ENCODE measurements around the gene BAAT. TPM values are rescaled to one million over a fixed set of nuclear protein-coding genes. Genes with fewer than 3 reads are reported as not detected.

Gene BAAT
- total and polyA plus RNA-seq, 2 of the 4 experiments (the other 2 are of a cell fraction) = not detected

DNA sequence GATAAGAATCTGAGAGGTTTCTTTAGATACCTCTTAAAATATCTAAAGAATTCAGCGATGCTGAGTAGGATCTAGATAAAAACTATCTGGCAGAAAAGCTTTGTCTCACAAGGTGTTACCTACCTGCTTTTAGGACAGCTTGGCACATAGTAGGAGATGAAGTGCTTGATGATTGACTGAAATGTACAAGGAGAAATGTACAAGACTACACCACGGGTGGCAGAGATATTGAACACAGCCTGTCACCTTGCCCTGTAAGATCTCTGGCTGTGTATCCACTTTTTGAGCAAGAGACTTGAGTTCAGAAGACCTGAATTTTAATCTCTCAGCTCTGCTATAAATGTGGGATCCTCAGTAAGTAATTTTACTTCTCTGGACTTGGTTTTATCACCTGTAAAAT lies 35.1 kb upstream of the BAAT start:
- H4K20me1 ChIP-seq (ENCODE audit: insufficient read depth, low read length) = no peaks in the 10 kb centered on the region
- no peaks in the 10 kb centered on the region for H3K4me1 ChIP-seq (ENCODE audit: control insufficient read depth, insufficient read depth, low read length)
- no peak overlapping the region for H2AK9ac ChIP-seq (replicated peaks; ENCODE audit: low read depth, low read length, poor library complexity)
- no peak overlapping the region for H3K27ac ChIP-seq (ENCODE audit: insufficient read depth, low read length)
- no peak for DNase-seq
- no peak overlapping the region for H2BK120ac ChIP-seq (ENCODE audit: low read depth, low read length)
- peaks cover 5% of the 10 kb centered on the region for H3K9me3 ChIP-seq (ENCODE audit: control insufficient read depth, insufficient read depth, low read length)
- CTCF ChIA-PET = no interaction called here
- no peak overlapping the region for H3K56ac ChIP-seq (ENCODE audit: extremely low read depth, insufficient read depth, low read length)
- H4K5ac ChIP-seq (ENCODE audit: low read depth, low read length) = no peak overlapping the region
- H2AK5ac ChIP-seq (ENCODE audit: low read depth, low read length) = no peak overlapping the region
- no peak for ATAC-seq (ENCODE audit: low read depth)
- BruUV-seq (replicated peaks) = no TSS peak
- H3K27me3 ChIP-seq (ENCODE audit: control insufficient read depth, insufficient read depth, low read length) = no peaks in the 10 kb centered on the region
- no peak overlapping the region for H2BK5ac ChIP-seq (ENCODE audit: low read depth, low read length, poor library complexity, severe bottlenecking)
- H3K79me1 ChIP-seq (ENCODE audit: low read depth in 1 of 2, low read length in 2 of 2) = no peaks in the 10 kb centered on the region
- H3K23ac ChIP-seq (ENCODE audit: low read depth, low read length) = no peak overlapping the region
- POLR2A ChIA-PET (ENCODE audit: unreplicated experiment) = no interaction called here
- TF ChIP-seq, protein P1, sequence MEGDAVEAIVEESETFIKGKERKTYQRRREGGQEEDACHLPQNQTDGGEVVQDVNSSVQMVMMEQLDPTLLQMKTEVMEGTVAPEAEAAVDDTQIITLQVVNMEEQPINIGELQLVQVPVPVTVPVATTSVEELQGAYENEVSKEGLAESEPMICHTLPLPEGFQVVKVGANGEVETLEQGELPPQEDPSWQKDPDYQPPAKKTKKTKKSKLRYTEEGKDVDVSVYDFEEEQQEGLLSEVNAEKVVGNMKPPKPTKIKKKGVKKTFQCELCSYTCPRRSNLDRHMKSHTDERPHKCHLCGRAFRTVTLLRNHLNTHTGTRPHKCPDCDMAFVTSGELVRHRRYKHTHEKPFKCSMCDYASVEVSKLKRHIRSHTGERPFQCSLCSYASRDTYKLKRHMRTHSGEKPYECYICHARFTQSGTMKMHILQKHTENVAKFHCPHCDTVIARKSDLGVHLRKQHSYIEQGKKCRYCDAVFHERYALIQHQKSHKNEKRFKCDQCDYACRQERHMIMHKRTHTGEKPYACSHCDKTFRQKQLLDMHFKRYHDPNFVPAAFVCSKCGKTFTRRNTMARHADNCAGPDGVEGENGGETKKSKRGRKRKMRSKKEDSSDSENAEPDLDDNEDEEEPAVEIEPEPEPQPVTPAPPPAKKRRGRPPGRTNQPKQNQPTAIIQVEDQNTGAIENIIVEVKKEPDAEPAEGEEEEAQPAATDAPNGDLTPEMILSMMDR (conservative IDR thresholded peaks at IDR 0.05; ENCODE audit: low read depth, low read length) = no peak
- TF ChIP-seq CHD1 (IDR thresholded peaks at IDR 0.05; ENCODE audit: low read depth, low read length) = no peak
- no peak for TF ChIP-seq BHLHE40 (IDR thresholded peaks at IDR 0.05; ENCODE audit: low read depth, low read length)
- TF ChIP-seq MAZ (IDR thresholded peaks at IDR 0.05; ENCODE audit: borderline replicate concordance, low read depth, low read length) = no peak
- TF ChIP-seq CEBPB (IDR thresholded peaks at IDR 0.05; ENCODE audit: low read depth, low read length) = no peak
- TF ChIP-seq MXI1 (IDR thresholded peaks at IDR 0.05; ENCODE audit: borderline replicate concordance, low read depth, low read length) = no peak
- no peak for TF ChIP-seq RAD21 (IDR thresholded peaks at IDR 0.05; ENCODE audit: low read length)
- H2AFZ ChIP-seq (replicated peaks; ENCODE audit: low read length, poor library complexity) = no peak overlapping the region
- no peaks in the 10 kb centered on the region for H3K36me3 ChIP-seq (ENCODE audit: control insufficient read depth, insufficient read depth, low read length)
- dilution Hi-C loops (cut with HindIII; ENCODE audit: low sequenced_read_pairs, unreplicated experiment) = no loop called here
- H4K91ac ChIP-seq (ENCODE audit: insufficient read depth, low read depth, low read length) = no peak overlapping the region
- no peak overlapping the region for H3K4me2 ChIP-seq (ENCODE audit: low read depth, low read length)
- in situ Hi-C loops (cut with MboI; ENCODE audit: low sequenced_read_pairs) = no loop called here
- H3K9ac ChIP-seq (ENCODE audit: low read depth, low read length) = no peak overlapping the region
- no peak overlapping the region for H3K4me3 ChIP-seq (ENCODE audit: insufficient read depth, low read depth, low read length)
- intact Hi-C loops (cut with micrococcal nuclease) = no loop called here
- H3K14ac ChIP-seq (replicated peaks; ENCODE audit: low read depth, low read length) = no peak overlapping the region
- H3K18ac ChIP-seq (ENCODE audit: low read depth, low read length) = no peak overlapping the region
- no peak overlapping the region for H3K4ac ChIP-seq (ENCODE audit: low read depth, low read length)
- H2BK15ac ChIP-seq (ENCODE audit: low read depth, low read length) = no peak overlapping the region
- no peak overlapping the region for H4K8ac ChIP-seq (ENCODE audit: low read depth in 2 of 2, low read length in 2 of 2)
- H2BK20ac ChIP-seq (ENCODE audit: low read depth, low read length) = no peak overlapping the region
- WGBS, 2 experiments (ENCODE audit: extremely low coverage in 2 of 2, insufficient read length in 1 of 2) = no CpG with 5 or more reads among the region's 2 CpGs
- H3K9me1 ChIP-seq (ENCODE audit: insufficient read depth, low read length) = no peaks in the 10 kb centered on the region

All from IMR-90 (cell line).